Fibroblast of the aortic adventitia (primary cell): ENCODE measurements around the gene CERK. TPM values are rescaled to one million over a fixed set of nuclear protein-coding genes. Genes with fewer than 3 reads are reported as not detected.

ENCODE experiments used
- total RNA-seq: library from RNA; depleted of rRNA; stranded (reverse); fragments of >200 nt; gene quantifications from 2 replicates; pipeline ENCODE4 v1.2.3, GENCODE V29; 2012; ENCODE audit warnings: low replicate concordance

Gene CERK
- total RNA-seq, 1 donor = 39.4 TPM

Other genes with a start within 250 kb of the CERK start
- gene CELSR1, start 200.6 kb downstream of the CERK start, total RNA-seq = 1.1 and 4.3 TPM in 2 replicates
- gene GRAMD4, start 117.9 kb downstream of the CERK start, total RNA-seq = 11.7 and 25.1 TPM in 2 replicates
- 12.7 and 13.8 TPM in 2 replicates for gene TBC1D22A, start 24.4 kb upstream of the CERK start, total RNA-seq